Heart left ventricle (tissue), 13 donors: ENCODE results near the gene RUNX1.

ENCODE experiments used
- POLR2A ChIP-seq, 2 donors: fragments of 450-650 bp; IDR thresholded peaks; one replicate each; pipeline ENCODE4 v1.6.1; 2017; ENCODE audit warnings: antibody characterized with exemption in 2 of 2, mild to moderate bottlenecking in 2 of 2, moderate library complexity in 2 of 2
- TF ChIP-seq, protein P1 (sequence below), 12 donors: fragments of 200-600 bp; sonication (generic) in 4 of 12; IDR thresholded peaks; one replicate each; pipeline versions ENCODE4 v1.5.0 to v1.8.0; 2018 to 2022; ENCODE audit warnings: antibody characterized with exemption in 12 of 12, mild to moderate bottlenecking in 5 of 12
- donor health status: ischemic (EF 13 %, LVEDD 7.1; RV severe dilation, severe dysfunction).
- donor health status: DM: no; HTN: yes; CAD: no.
- donor health status: DM: no; HTN: no; CAD: no.
- donor health status: ischemic (EF 25% LVEDD 6.9; RV normal size, moderate dysfunction).
- donor health status: ischemic (EF 25% LVEDD 5.7; RV mildly dilated, moderate dysfunction).
- donor health status: ischemic (EF 35%, LVEDD 5.7; RV mildly dilated, moderate dysfunction).
- donor health status: nonischemic (EF 11% LVEDD 7.7; RV severe dilation, severe dysfunction).
- donor health status: DM: yes; HTN: yes; CAD: no.
- donor health status: PGD.
- donor health status: ischemic (EF 29% LVEDD 5.4; RV normal size, mild dysfunction).
- donor health status: nonischemic (EF 23%, LVEDD 6.1; RV moderate dilation, normal function).

DNA sequence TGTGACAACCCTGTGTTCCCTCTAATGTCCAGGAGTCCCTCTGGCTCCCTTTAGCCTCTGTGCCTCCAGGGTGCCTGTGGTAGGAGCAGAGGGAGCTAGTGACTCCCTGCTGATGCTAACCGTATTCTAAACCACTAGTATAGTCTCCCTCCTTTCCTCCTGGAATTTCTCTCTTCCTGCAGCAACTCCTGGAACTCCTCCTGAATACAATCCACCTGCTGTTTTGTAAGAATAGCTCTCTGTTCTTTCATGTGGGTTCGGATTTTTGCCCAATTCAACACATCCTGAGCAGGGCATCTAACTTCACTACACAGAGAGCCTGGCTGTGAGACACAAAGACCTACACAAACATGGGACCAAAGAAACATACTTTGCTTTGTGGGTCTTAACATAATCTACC lies 107.9 kb downstream of the RUNX1 start:
- TF ChIP-seq, protein P1, sequence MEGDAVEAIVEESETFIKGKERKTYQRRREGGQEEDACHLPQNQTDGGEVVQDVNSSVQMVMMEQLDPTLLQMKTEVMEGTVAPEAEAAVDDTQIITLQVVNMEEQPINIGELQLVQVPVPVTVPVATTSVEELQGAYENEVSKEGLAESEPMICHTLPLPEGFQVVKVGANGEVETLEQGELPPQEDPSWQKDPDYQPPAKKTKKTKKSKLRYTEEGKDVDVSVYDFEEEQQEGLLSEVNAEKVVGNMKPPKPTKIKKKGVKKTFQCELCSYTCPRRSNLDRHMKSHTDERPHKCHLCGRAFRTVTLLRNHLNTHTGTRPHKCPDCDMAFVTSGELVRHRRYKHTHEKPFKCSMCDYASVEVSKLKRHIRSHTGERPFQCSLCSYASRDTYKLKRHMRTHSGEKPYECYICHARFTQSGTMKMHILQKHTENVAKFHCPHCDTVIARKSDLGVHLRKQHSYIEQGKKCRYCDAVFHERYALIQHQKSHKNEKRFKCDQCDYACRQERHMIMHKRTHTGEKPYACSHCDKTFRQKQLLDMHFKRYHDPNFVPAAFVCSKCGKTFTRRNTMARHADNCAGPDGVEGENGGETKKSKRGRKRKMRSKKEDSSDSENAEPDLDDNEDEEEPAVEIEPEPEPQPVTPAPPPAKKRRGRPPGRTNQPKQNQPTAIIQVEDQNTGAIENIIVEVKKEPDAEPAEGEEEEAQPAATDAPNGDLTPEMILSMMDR (IDR thresholded peaks at IDR 0.05) = no peak
- TF ChIP-seq POLR2A (IDR thresholded peaks at IDR 0.05) = no peak
